ENCODE results near the gene MALRD1. TPM values are rescaled to one million over a fixed set of nuclear protein-coding genes. Genes with fewer than 3 reads are reported as not detected.

Gene MALRD1
- total RNA-seq, 4 donors from 2014 or later, result 0.33 to 7.5 (median 1.1) TPM

GRCh38 chr10:19041171-19041570 lies 7.4 kb upstream of the MALRD1 start:
- no peak for TF ChIP-seq POLR2AphosphoS5 (IDR thresholded peaks at IDR 0.05)
- TF ChIP-seq CTCF (IDR thresholded peaks at IDR 0.05), result no peak
- TF ChIP-seq POLR2A (IDR thresholded peaks at IDR 0.05; ENCODE audit: low read depth), result no peak
- TF ChIP-seq EP300 (IDR thresholded peaks at IDR 0.05), result no peak
- H3K36me3 ChIP-seq, result no peaks in the 10 kb centered on the region
- no peaks in the 10 kb centered on the region for H3K4me1 ChIP-seq
- H3K27me3 ChIP-seq, result no peaks in the 10 kb centered on the region
- H3K27ac ChIP-seq (replicated peaks in 1 of 4), result no peak overlapping the region
- no peaks in the 10 kb centered on the region for H3K9me3 ChIP-seq
- DNase-seq (ENCODE audit: extremely low spot score), result no peak
- intact Hi-C loops (cut with DNase I), result no loop called here
- 64% methylated on average over 3 of the region's 3 CpGs for WGBS
- H3K4me3 ChIP-seq, result no peak overlapping the region

DNA sequence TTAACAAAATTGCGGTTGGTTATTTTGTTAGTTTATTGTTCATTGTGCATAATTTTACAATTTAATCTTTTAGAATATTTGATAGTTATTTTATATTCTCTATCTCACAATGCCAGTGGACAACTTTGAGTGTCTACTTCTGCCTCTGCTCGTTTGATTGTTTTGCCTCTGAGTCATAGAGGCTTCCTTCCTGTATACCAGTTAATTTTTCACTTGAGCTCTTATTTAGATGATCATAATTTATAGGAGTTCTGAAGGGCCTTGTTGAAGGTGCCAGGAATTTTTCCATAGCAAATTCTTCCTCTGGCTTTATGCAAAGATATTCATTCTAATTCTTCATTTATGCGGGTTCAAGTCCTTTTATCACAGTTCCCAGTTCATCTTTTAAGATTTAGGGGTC lies 5.2 kb upstream of the MALRD1 start:
- DNase-seq (ENCODE audit: extremely low spot score), result no peak
- TF ChIP-seq POLR2AphosphoS5 (IDR thresholded peaks at IDR 0.05) (no peak), CTCF (IDR thresholded peaks at IDR 0.05) (no peak), EP300 (IDR thresholded peaks at IDR 0.05) (no peak), POLR2A (IDR thresholded peaks at IDR 0.05; ENCODE audit: low read depth) (no peak)
- no peak overlapping the region for H3K27ac ChIP-seq (replicated peaks in 1 of 4)
- H3K36me3 ChIP-seq, result no peaks in the 10 kb centered on the region
- intact Hi-C loops (cut with DNase I), result no loop called here
- H3K4me1 ChIP-seq, result no peaks in the 10 kb centered on the region
- H3K27me3 ChIP-seq, result no peaks in the 10 kb centered on the region
- no peak overlapping the region for H3K4me3 ChIP-seq
- WGBS, result 45% methylated on average over 3 of the region's 3 CpGs
- H3K9me3 ChIP-seq, result no peaks in the 10 kb centered on the region

GRCh38 chr10:19046679-19047078 lies 1.9 kb upstream of the MALRD1 start:
- no peak overlapping the region for H3K4me3 ChIP-seq
- H3K9me3 ChIP-seq, result no peaks in the 10 kb centered on the region
- intact Hi-C loops (cut with DNase I), result no loop called here
- TF ChIP-seq POLR2AphosphoS5 (IDR thresholded peaks at IDR 0.05) (no peak), POLR2A (IDR thresholded peaks at IDR 0.05; ENCODE audit: low read depth) (no peak), EP300 (IDR thresholded peaks at IDR 0.05) (no peak), CTCF (IDR thresholded peaks at IDR 0.05) (no peak)
- H3K27ac ChIP-seq (replicated peaks in 1 of 4), result no peak overlapping the region
- H3K36me3 ChIP-seq, result no peaks in the 10 kb centered on the region
- no peak for DNase-seq (ENCODE audit: extremely low spot score)
- WGBS, result 79% methylated on average over 1 of the region's 1 CpG
- no peaks in the 10 kb centered on the region for H3K27me3 ChIP-seq
- H3K4me1 ChIP-seq, result no peaks in the 10 kb centered on the region

GRCh38 chr10:19048891-19049290 lies 290 bp downstream of the MALRD1 start:
- Histone ChIP-seq H3K36me3 (no peaks in the 10 kb centered on the region), H3K4me3 (no peak overlapping the region), H3K27ac (replicated peaks in 1 of 4) (no peak overlapping the region), H3K4me1 (no peaks in the 10 kb centered on the region), H3K27me3 (no peaks in the 10 kb centered on the region), H3K9me3 (no peaks in the 10 kb centered on the region)
- no peak for DNase-seq (ENCODE audit: extremely low spot score)
- intact Hi-C loops (cut with DNase I), result no loop called here
- 47% methylated on average over 3 of the region's 3 CpGs for WGBS
- TF ChIP-seq EP300 (IDR thresholded peaks at IDR 0.05) (no peak), POLR2A (IDR thresholded peaks at IDR 0.05; ENCODE audit: low read depth) (no peak), CTCF (IDR thresholded peaks at IDR 0.05) (no peak), POLR2AphosphoS5 (IDR thresholded peaks at IDR 0.05) (no peak)

- TF ChIP-seq POLR2A (IDR thresholded peaks at IDR 0.05; ENCODE audit: low read depth) (no peak), POLR2AphosphoS5 (IDR thresholded peaks at IDR 0.05) (no peak), EP300 (IDR thresholded peaks at IDR 0.05) (no peak), CTCF (IDR thresholded peaks at IDR 0.05) (no peak)
- intact Hi-C loops (cut with DNase I), result no loop called here
- 89% methylated on average over 2 of the region's 2 CpGs for WGBS
- Histone ChIP-seq H3K27ac (replicated peaks in 1 of 4) (no peak overlapping the region), H3K9me3 (no peaks in the 10 kb centered on the region), H3K27me3 (no peaks in the 10 kb centered on the region), H3K36me3 (no peaks in the 10 kb centered on the region), H3K4me1 (no peaks in the 10 kb centered on the region), H3K4me3 (no peak overlapping the region)
- no peak for DNase-seq (ENCODE audit: extremely low spot score)
Observed at GRCh38 chr10:19049567-19049966, 966 bp downstream of the MALRD1 start.
